DND-41 (cell line): ENCODE measurements around the gene CEACAM19.

Experiments
- ATAC-seq: fragments of 200-7000 bp; cut with Tn5 transposase; 3 replicates; pipeline ENCODE4 v1.9.1; 2021; ENCODE audit warnings: low read depth; ENCODE audit not compliant: insufficient read depth
- DNase-seq: peaks from one replicate; pipeline ENCODE4 v3.0.0-alpha.2; 2020
- H2AFZ ChIP-seq: 2 replicates; pipeline ENCODE4 v1.6.0; 2012; ENCODE audit warnings: low read depth, low read length
- H3K27ac ChIP-seq: 2 replicates; pipeline ENCODE4 v1.5.1; 2012; ENCODE audit warnings: low read length, inconsistent platforms
- H3K27me3 ChIP-seq: fragments of 200-600 bp; sonication (generic); 2 replicates; pipeline ENCODE4 v1.6.0; 2012; ENCODE audit warnings: low read length, mild to moderate bottlenecking, inconsistent platforms; ENCODE audit not compliant: insufficient read depth, poor library complexity
- H3K36me3 ChIP-seq: 2 replicates; pipeline ENCODE4 v1.5.1; 2012; ENCODE audit warnings: low read length, inconsistent platforms; ENCODE audit not compliant: insufficient read depth
- H3K4me1 ChIP-seq: 2 replicates; pipeline ENCODE4 v1.5.1; 2012; ENCODE audit warnings: mild to moderate bottlenecking, low read length; ENCODE audit not compliant: insufficient read depth
- H3K4me2 ChIP-seq: 2 replicates; pipeline ENCODE4 v1.6.0; 2012; ENCODE audit warnings: mild to moderate bottlenecking, moderate library complexity, low read length, inconsistent platforms; ENCODE audit not compliant: insufficient read depth
- H3K4me3 ChIP-seq, 2 experiments: fragments of 200-600 bp in 1 of 2; shearing (Covaris generic) in 1 of 2; 2 replicates each; pipeline ENCODE4 v1.5.1; 2012 to 2016; ENCODE audit warnings: inconsistent platforms in 2 of 2, low read length in 2 of 2, mild to moderate bottlenecking in 2 of 2, low read depth in 1 of 2, moderate library complexity in 1 of 2
- H3K79me2 ChIP-seq: 2 replicates; pipeline ENCODE4 v1.6.0; 2012; ENCODE audit warnings: low read length, inconsistent platforms; ENCODE audit not compliant: insufficient read depth
- H3K9ac ChIP-seq: 2 replicates; pipeline ENCODE4 v1.6.0; 2012; ENCODE audit warnings: low read depth, mild to moderate bottlenecking, inconsistent platforms, low read length, moderate library complexity
- H3K9me3 ChIP-seq: 2 replicates; pipeline ENCODE4 v1.5.1; 2012; ENCODE audit warnings: low read length, moderate library complexity, mild to moderate bottlenecking, inconsistent platforms; ENCODE audit not compliant: insufficient read depth, severe bottlenecking
- H4K20me1 ChIP-seq: 2 replicates; pipeline ENCODE4 v1.6.0; 2012; ENCODE audit warnings: low read length; ENCODE audit not compliant: insufficient read depth
- CTCF ChIP-seq: IDR thresholded peaks from 2 replicates; pipeline ENCODE4 v1.5.1; 2012; ENCODE audit warnings: borderline replicate concordance, low read length, moderate library complexity, mild to moderate bottlenecking; ENCODE audit not compliant: poor library complexity, severe bottlenecking; ENCODE audit errors: extremely low read depth
- EZH2 ChIP-seq: IDR thresholded peaks from 3 replicates; pipeline ENCODE4 v1.6.1; 2012; ENCODE audit warnings: borderline replicate concordance, low read depth, mild to moderate bottlenecking, moderate library complexity, low read length, inconsistent platforms; ENCODE audit not compliant: severe bottlenecking

Gene CEACAM19

GRCh38 chr19:44637390-44637764, 33.9 kb upstream of the CEACAM19 start:
- Histone ChIP-seq H3K27me3 (no peaks in the 10 kb centered on the region), H3K9me3 (no peaks in the 10 kb centered on the region), H3K79me2 (no peaks in the 10 kb centered on the region), H3K4me3 (no peak overlapping the region), H2AFZ (no peak overlapping the region), H3K4me1 (no peaks in the 10 kb centered on the region), H3K4me2 (no peak overlapping the region), H4K20me1 (no peaks in the 10 kb centered on the region), H3K36me3 (no peaks in the 10 kb centered on the region), H3K9ac (no peak overlapping the region), H3K27ac (no peak overlapping the region)
- ATAC-seq (no peak), DNase-seq (no peak)
- no peak for TF ChIP-seq CTCF
- no peak for TF ChIP-seq EZH2

- no peak overlapping the region for H3K4me2 ChIP-seq
- no peak overlapping the region for H3K4me3 ChIP-seq
- no peak for DNase-seq
- H3K27me3 ChIP-seq, result no peaks in the 10 kb centered on the region
- no peak overlapping the region for H2AFZ ChIP-seq
- no peaks in the 10 kb centered on the region for H3K79me2 ChIP-seq
- no peak for ATAC-seq
- no peaks in the 10 kb centered on the region for H3K4me1 ChIP-seq
- H4K20me1 ChIP-seq, result no peaks in the 10 kb centered on the region
- H3K36me3 ChIP-seq, result no peaks in the 10 kb centered on the region
- H3K9me3 ChIP-seq, result no peaks in the 10 kb centered on the region
- no peak for TF ChIP-seq EZH2
- no peak for TF ChIP-seq CTCF
- H3K27ac ChIP-seq, result no peak overlapping the region
- no peak overlapping the region for H3K9ac ChIP-seq
Observed at GRCh38 chr19:44640518-44640917, 30.8 kb upstream of the CEACAM19 start.

GRCh38 chr19:44641501-44642265, 29.6 kb upstream of the CEACAM19 start:
- TF ChIP-seq CTCF (no peak), EZH2 (no peak)

More at GRCh38 chr19:44641501-44642265, 29.6 kb upstream of the CEACAM19 start:
- no peak overlapping the region for H3K4me2 ChIP-seq
- H3K4me1 ChIP-seq, result no peaks in the 10 kb centered on the region
- H3K9me3 ChIP-seq, result no peaks in the 10 kb centered on the region
- no peaks in the 10 kb centered on the region for H3K79me2 ChIP-seq
- no peaks in the 10 kb centered on the region for H4K20me1 ChIP-seq
- DNase-seq (no peak), ATAC-seq (no peak)
- no peak overlapping the region for H2AFZ ChIP-seq
- H3K36me3 ChIP-seq, result no peaks in the 10 kb centered on the region
- H3K27me3 ChIP-seq, result no peaks in the 10 kb centered on the region
- H3K27ac ChIP-seq, result no peak overlapping the region
- H3K4me3 ChIP-seq, result no peak overlapping the region
- H3K9ac ChIP-seq, result no peak overlapping the region
